GM13976 (cell line): Measurements from ENCODE around the gene DCX.

Experiments used
- DNase-seq: peaks from one replicate; pipeline ENCODE4 v3.0.0; 2012; ENCODE audit warnings: low spot score
- in situ Hi-C: fragments of 300-500 bp; cut with MboI; formaldehyde crosslinking; loops from one replicate; pipeline ENCODE4 v1.12.0; 2022; ENCODE audit warnings: low sequenced_read_pairs, mixed read lengths, inconsistent platforms; ENCODE audit not compliant: unreplicated experiment
- TF ChIP-seq, protein P1 (sequence below): IDR thresholded peaks from 2 replicates; pipeline ENCODE4 v1.5.1; 2012; ENCODE audit warnings: borderline replicate concordance, mild to moderate bottlenecking; ENCODE audit not compliant: insufficient read depth; ENCODE audit errors: extremely low read depth, missing control alignments, control extremely low read depth

Gene DCX

DNA sequence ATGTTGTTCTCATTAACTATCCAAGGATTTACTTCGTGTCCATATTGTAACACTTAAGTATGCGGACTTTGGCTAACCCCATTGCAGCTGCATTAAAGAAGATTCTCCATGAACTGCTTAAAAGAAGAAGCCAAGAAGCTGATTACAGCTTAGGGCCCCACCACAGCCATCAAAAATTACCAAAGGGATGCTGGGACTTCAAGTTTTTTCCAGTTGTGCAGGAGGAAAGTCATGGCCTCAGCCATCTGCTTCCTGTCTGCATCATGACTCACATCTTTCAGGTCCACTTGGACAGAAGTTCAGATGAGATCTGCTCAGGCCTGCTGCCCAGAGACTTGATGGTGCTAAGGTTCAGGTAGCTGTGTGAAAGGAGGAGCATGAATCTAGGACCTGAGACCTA, 102.9 kb downstream of the DCX start:
- in situ Hi-C loops: no loop called here
- TF ChIP-seq, protein P1, sequence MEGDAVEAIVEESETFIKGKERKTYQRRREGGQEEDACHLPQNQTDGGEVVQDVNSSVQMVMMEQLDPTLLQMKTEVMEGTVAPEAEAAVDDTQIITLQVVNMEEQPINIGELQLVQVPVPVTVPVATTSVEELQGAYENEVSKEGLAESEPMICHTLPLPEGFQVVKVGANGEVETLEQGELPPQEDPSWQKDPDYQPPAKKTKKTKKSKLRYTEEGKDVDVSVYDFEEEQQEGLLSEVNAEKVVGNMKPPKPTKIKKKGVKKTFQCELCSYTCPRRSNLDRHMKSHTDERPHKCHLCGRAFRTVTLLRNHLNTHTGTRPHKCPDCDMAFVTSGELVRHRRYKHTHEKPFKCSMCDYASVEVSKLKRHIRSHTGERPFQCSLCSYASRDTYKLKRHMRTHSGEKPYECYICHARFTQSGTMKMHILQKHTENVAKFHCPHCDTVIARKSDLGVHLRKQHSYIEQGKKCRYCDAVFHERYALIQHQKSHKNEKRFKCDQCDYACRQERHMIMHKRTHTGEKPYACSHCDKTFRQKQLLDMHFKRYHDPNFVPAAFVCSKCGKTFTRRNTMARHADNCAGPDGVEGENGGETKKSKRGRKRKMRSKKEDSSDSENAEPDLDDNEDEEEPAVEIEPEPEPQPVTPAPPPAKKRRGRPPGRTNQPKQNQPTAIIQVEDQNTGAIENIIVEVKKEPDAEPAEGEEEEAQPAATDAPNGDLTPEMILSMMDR: no peak

DNA sequence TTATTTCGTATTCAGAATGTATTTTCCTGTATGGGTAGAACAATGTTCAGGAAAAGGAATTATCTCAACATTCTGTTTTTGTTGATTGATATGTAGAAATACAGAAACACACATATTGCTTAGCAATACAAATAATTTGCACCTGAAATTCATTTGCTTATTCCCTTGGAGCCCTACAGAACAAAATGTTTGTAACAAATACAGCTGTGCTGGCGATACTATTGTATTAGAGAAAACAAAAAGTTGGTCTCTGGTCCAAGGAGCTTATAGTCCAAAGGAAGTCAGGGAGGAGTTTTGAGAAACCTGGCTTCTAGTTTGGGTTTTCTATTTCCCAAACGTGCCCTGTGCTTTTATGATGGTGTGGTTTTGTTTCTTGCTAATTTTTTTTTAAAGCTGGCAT, 104.0 kb downstream of the DCX start:
- in situ Hi-C loops: no loop called here
- TF ChIP-seq, protein P1: no peak

More for the DNA sequence above, 102.9 kb downstream of the DCX start:
- no peak for DNase-seq

DNA sequence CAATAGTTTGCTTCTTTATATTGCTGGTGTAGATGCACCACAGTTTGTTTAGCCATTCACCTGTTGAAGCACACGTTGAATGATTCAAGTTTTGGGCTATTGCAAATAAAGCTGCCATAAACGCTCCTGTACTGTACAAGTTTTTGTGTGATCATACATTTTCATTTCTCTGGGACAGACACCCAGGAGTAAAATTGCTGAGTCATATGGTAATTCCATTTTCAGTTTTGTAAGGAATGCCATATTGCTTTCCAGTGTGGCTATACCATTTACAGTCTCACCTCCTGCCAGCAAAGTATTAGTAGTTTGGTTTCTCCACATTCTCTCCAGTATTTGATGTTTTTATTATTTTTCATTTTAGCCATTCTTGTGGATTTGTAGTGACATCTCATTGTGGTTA, 109.7 kb downstream of the DCX start:
- TF ChIP-seq, protein P1: no peak
- in situ Hi-C loops: no loop called here
- no peak for DNase-seq

More for the DNA sequence above, 104.0 kb downstream of the DCX start:
- DNase-seq: no peak

DNA sequence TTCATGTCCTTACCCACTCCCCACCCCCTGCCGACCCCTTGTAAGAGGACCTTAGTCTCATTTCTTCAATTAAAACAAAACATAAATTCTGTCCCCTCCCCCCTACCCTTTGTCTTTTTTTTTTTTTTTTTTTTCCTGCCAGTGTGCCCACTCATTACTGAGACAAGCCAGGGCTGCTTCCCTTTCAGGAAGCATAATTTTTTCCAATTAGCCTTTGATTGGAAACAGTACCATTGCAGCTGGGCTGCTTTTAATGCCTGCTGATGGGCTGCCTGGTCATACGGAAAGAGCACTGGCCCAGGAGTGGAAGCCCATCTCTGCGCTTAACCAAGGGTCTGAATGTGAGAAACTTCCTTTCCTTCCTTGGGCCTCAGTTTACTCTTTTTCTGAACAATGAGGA, 123.2 kb downstream of the DCX start:
- TF ChIP-seq, protein P1: no peak
- no peak for DNase-seq
- in situ Hi-C loops: no loop called here

DNA sequence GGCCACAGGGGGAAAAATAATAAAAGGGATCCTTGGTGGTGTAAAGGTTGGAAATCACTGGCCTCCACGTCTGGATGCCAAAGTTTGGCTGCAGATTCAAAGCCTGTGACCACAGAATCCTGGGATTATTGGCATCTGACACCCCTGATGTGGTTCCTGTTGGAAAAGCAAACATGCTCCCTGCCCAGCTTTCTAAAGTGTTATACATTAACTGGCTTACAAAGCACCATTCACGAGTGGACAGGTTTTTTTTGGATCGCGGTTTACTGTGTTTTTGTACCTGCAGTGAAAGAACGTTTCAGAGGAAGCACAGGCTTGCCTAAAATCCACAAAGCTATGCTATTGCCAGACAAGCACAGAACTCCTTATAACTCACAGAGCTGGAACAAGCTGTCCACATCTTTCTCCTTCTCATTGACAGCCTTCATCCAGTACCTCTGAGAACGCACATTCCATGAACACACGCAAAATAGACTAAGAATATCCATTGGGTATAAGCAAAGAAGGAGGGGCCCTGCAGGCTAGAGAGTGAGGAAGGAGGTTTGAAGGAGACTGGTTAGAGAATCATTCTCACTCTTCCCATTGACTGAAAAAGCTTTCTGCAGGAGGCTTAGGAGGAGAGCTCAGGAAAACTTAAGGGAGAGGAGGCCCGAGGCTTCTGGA, 127.2 kb downstream of the DCX start:
- TF ChIP-seq, protein P1: no peak
- DNase-seq: no peak
- in situ Hi-C loops: no loop called here

DNA sequence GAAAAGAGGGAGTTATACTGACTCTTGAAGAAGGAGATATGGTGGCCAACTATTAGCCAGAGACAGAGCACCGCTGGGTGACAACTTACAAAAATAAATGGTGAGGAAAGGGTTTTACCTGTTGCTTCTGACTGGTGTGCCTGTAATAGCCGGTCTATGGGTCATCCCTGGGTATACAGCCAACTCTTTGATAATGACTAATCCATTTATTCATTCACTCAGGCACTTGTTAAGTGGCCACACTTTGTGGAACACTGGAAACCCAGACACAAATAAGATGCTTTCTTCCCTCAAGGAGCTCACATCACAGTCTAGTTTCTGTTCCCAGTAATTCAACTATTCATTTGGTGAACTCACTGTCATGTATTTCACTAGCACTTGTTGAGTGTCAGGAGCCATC, 128.5 kb downstream of the DCX start:
- TF ChIP-seq, protein P1: no peak
- in situ Hi-C loops: no loop called here
- DNase-seq: no peak

DNA sequence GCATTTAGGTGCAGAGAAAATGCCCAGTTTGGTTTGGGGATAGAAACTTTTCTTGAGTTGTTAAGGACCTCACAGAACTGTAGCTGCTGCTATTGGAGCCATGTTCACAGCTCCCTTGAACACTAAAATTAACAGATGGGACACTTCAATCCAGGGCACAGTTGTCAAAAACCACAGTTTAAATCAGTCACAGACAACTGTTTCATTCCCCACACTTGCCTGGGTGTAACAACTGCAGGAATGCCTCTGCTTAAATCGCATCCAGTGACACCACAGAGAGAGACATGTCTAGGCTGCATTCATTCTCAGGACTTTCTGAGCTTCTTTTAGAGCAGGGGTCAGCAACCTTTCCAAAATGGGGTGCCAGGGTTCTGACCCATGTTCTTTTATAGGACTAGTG, 129.0 kb downstream of the DCX start:
- TF ChIP-seq, protein P1: no peak
- in situ Hi-C loops: no loop called here
- DNase-seq: no peak
